ENCODE data around the gene OLIG3. TPM values are rescaled to one million over a fixed set of nuclear protein-coding genes. Genes with fewer than 3 reads are reported as not detected.

The OLIG3 gene
- total RNA-seq, 5 donors from 2014 or later (not counting 1 experiment from before 2014, with no cell fraction given), result not detected

DNA sequence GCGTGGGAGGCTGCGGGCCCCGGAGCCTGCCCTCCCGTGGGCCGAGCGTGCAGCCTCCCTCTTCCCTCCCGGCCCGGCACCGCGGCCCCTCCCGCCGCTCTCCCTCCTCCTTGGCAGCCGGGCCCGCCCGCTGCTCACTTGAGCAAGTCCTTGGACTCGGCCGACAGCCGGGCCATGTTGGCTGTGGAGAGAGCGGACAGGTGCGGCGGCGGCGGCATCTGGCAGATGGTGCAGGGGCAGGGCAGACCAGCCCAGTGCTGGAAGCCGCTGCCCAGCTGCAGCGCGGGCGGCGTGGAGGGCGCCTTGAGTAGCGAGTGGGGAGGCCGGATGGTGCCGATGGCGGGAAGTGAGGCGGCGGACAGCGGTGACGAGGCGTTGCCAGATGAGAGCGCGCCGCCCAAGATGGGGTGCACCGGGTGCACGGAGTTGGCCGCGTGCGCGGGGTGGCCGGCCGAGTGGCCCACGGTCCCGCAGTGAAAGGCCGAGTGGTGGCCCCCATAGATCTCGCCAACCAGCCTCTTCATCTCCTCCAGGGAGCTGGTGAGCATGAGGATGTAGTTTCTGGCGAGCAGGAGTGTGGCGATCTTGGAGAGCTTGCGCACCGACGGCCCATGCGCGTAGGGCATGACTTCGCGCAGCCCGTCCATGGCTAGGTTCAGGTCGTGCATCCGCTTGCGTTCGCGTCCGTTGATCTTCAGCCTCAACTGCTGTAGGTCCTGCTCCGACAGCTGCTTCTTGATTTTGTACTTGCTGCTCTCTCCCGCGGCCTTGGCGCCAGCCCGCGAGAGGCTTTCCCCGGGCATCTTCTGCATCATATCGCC is 766 bp downstream of the OLIG3 start:
- Mint-ChIP-seq H3K9me3 (no peaks in the 10 kb centered on the region), H3K4me3 (peak overlapping the region; percentile 41 to 60 (median 47)), H3K27ac (peak overlapping the region in 1 of 2 donors; percentile 37), H3K4me1 (peaks cover 58 to 73% (median 68%) of the 10 kb centered on the region in 3 donors), H3K36me3 (peaks cover 2% of the 10 kb centered on the region), H3K27me3 (peaks cover 82 to 94% of the 10 kb centered on the region in 2 donors)
- Histone ChIP-seq H3K4me1 (ENCODE audit: control insufficient read depth in 1 of 2, extremely low read depth in 1 of 2, insufficient read depth in 2 of 2, low read length in 2 of 2) (peaks cover 40 to 74% of the 10 kb centered on the region in 2 experiments), H3K36me3 (ENCODE audit: control insufficient read depth in 2 of 2, extremely low read depth in 1 of 2, insufficient read depth in 1 of 2, low read length in 1 of 2) (no peaks in the 10 kb centered on the region), H3K4me3 (ENCODE audit: control insufficient read depth in 1 of 2, extremely low read depth in 1 of 2, low read length in 1 of 2) (peak overlapping the region in 1 of 2 donors; percentile 69), H3K27ac (ENCODE audit: low read length) (no peak overlapping the region), H3K9me3 (no peaks in the 10 kb centered on the region), H3K27me3 (replicated peaks in 1 of 2; ENCODE audit: control insufficient read depth in 2 of 2, extremely low read depth in 1 of 2, insufficient read depth in 2 of 2, low read length in 1 of 2) (peaks cover 52 to 89% of the 10 kb centered on the region in 2 experiments)
- CTCF ChIA-PET, result no interaction called here
- DNase-seq (peak in 4 of 35 experiments; percentile 15 to 39 (median 20)), ATAC-seq (replicated peaks in 1 of 4) (peak; percentile 29 to 41 (median 32))
- POLR2A ChIA-PET, result no interaction called here
- WGBS (ENCODE audit: insufficient coverage), result 13% methylated on average over 58 of the region's 77 CpGs

DNA sequence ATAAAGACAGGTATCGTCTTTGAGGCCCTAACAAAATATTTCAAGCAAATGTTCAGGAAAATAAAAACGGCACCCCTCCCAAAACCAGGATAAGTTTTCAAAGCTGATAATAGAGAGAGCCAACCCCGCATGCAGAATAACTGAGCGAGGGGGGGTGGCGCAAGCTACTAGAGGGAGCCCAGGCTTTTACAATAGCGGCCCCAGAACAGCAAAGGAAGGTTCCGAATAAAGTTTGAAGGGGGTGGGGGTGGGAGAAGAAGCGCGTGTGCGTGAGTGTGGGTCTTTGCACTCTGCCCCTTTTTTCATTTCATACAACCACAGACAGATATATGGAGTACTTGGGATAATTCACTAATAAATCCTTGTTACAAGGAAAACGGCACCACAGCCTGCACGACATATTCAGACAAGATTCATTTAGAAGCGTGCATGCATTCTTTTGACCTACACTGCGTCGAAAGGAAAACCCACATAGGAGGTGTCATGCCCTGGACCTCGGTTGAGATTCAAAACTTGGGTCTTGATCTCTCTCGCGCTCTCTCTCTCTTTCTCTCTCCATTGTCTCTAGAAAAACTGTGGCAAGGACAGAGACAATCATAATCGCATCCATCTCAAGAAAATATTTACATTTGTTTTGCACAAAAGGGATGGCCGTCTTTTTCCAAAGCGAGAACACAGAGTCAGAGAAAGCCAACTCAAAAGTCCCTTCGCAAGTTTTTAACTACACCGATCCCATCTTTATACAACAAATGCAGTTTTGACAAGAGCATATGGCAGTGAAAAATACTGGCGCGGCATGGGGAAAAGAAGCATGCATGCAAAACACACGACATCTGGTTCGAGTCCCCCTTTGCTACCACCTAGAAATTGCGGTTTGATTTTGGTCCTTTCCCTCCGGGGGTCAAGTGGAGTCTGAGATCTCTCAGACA is 1.6 kb downstream of the OLIG3 start:
- POLR2A ChIA-PET, result no interaction called here
- Mint-ChIP-seq H3K36me3 (peaks cover 2% of the 10 kb centered on the region), H3K27ac (peak overlapping the region in 1 of 2 donors; percentile 46), H3K27me3 (peaks cover 79 to 93% of the 10 kb centered on the region in 2 donors), H3K4me1 (peaks cover 59 to 70% (median 65%) of the 10 kb centered on the region in 3 donors), H3K4me3 (peak overlapping the region in 2 of 3 donors; percentile 3 to 60), H3K9me3 (no peaks in the 10 kb centered on the region)
- 11% methylated on average over 18 of the region's 29 CpGs for WGBS (ENCODE audit: insufficient coverage)
- Histone ChIP-seq H3K27me3 (replicated peaks in 1 of 2; ENCODE audit: control insufficient read depth in 2 of 2, extremely low read depth in 1 of 2, insufficient read depth in 2 of 2, low read length in 1 of 2) (peaks cover 54 to 89% of the 10 kb centered on the region in 2 experiments), H3K36me3 (ENCODE audit: control insufficient read depth in 2 of 2, extremely low read depth in 1 of 2, insufficient read depth in 1 of 2, low read length in 1 of 2) (no peaks in the 10 kb centered on the region), H3K4me3 (ENCODE audit: control insufficient read depth in 1 of 2, extremely low read depth in 1 of 2, low read length in 1 of 2) (peak overlapping the region in 1 of 2 donors; percentile 51), H3K4me1 (ENCODE audit: control insufficient read depth in 1 of 2, extremely low read depth in 1 of 2, insufficient read depth in 2 of 2, low read length in 2 of 2) (peaks cover 38 to 75% of the 10 kb centered on the region in 2 experiments), H3K27ac (ENCODE audit: low read length) (no peak overlapping the region), H3K9me3 (no peaks in the 10 kb centered on the region)
- ATAC-seq (replicated peaks in 1 of 4) (no peak), DNase-seq (no peak)
- CTCF ChIA-PET, result no interaction called here

DNA sequence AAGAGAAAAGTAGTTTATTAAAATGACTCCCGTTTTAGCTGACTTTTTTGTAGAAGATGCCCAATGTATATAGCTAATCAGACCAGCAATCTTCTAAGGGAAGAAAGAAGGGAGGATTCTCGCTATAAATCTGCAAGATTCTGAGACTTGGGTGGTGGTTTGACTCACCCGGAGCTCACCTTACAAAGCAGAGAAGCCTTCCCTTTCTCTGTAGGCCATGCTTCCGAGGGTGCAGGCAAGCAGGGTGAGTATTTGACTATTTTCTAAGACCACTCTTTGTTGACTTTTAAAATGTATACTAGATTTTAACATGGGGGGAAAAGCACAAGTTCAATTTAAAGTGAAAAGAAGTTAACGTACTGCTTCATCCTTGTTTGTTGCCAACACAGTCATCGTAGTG is 2.7 kb downstream of the OLIG3 start:
- ChIA-PET CTCF (interaction anchor here in 1 of 2 donors (0.6 kb wide), 1 partner anchor 177 kb away, joined by 3 read pairs; no protein-coding TSS in a partner anchor), POLR2A (no interaction called here)
- Histone ChIP-seq H3K9me3 (no peaks in the 10 kb centered on the region), H3K4me3 (ENCODE audit: control insufficient read depth in 1 of 2, extremely low read depth in 1 of 2, low read length in 1 of 2) (no peak overlapping the region), H3K27me3 (replicated peaks in 1 of 2; ENCODE audit: control insufficient read depth in 2 of 2, extremely low read depth in 1 of 2, insufficient read depth in 2 of 2, low read length in 1 of 2) (peaks cover 57 to 84% of the 10 kb centered on the region in 2 experiments), H3K36me3 (ENCODE audit: control insufficient read depth in 2 of 2, extremely low read depth in 1 of 2, insufficient read depth in 1 of 2, low read length in 1 of 2) (no peaks in the 10 kb centered on the region), H3K27ac (ENCODE audit: low read length) (no peak overlapping the region), H3K4me1 (ENCODE audit: control insufficient read depth in 1 of 2, extremely low read depth in 1 of 2, insufficient read depth in 2 of 2, low read length in 2 of 2) (peaks cover 34 to 67% of the 10 kb centered on the region in 2 experiments)
- Mint-ChIP-seq H3K27ac (no peak overlapping the region), H3K4me3 (peak overlapping the region in 1 of 3 donors; percentile 60), H3K9me3 (no peaks in the 10 kb centered on the region), H3K36me3 (peaks cover 2% of the 10 kb centered on the region), H3K27me3 (peaks cover 85 to 94% of the 10 kb centered on the region in 2 donors), H3K4me1 (peaks cover 58 to 68% (median 64%) of the 10 kb centered on the region in 3 donors)
- DNase-seq (no peak), ATAC-seq (replicated peaks in 1 of 4) (no peak)
- no CpG with 5 or more reads among the region's 6 CpGs for WGBS (ENCODE audit: insufficient coverage)

DNA sequence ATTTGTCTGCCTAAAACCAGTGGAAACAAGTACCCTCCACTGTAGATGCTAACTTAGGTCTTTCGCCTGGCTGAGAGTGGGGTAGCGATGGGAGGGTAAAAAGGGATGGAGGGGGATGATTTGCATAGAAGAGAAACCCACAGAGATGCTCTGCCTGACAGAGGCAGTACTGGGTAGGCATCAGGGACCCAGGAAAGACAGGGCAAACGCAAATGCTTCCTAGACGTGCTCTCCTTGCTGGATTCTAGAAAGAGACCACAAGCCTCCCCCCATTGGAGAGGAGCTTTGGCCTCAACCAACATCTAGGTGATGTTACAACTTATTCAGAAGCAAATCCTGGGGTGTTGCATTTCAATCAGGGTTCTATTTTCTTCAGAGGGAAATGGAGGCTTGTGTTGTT is 3.2 kb downstream of the OLIG3 start:
- H3K4me1 ChIP-seq (ENCODE audit: control insufficient read depth in 1 of 2, extremely low read depth in 1 of 2, insufficient read depth in 2 of 2, low read length in 2 of 2), result peaks cover 34 to 62% of the 10 kb centered on the region in 2 experiments

DNA sequence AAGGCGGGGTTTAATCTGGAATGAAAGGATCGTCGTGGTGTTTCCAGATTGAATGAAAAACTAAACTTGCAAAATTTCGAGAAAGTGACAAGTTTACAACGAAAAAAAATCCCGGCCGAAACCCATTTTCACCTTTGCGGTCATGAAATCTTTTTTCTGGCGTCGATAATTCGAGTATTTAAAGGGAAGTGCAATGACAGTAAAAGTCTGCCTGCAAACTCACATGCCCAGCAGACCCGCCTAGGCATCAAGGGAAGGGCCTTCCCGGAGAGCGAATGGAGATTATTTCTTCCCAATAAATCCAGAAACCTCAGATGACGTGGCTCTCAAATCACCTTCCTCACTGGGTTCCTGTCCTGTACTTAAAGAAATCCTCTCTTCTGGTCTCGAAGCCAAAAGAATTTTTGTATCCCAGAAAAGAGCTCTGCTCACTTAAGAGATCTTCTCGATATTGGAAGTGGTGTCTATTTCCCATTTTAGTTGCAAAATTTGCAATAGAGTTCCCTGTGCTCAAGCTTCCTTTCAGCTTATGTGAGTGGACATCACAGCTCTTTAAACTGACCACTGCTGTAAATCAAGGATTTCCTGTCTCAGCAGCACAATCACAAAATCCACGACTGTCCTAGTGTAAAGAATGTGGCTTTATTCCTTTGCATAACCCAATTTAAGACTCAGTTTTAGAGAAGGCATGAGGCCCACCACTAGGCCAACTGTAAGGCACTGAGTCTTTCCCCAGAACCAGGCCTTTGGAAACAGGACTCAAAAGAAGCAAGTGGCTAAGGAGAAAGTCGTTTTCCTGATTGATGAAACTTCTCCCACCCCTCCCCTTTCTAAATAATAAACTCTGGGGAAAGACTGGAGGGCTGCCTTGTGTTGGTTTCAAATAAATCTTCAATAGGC is 3.9 kb downstream of the OLIG3 start:
- Histone ChIP-seq H3K36me3 (ENCODE audit: control insufficient read depth in 2 of 2, extremely low read depth in 1 of 2, insufficient read depth in 1 of 2, low read length in 1 of 2) (no peaks in the 10 kb centered on the region), H3K9me3 (no peaks in the 10 kb centered on the region), H3K4me1 (ENCODE audit: control insufficient read depth in 1 of 2, extremely low read depth in 1 of 2, insufficient read depth in 2 of 2, low read length in 2 of 2) (peaks cover 34 to 56% of the 10 kb centered on the region in 2 experiments), H3K27me3 (replicated peaks in 1 of 2; ENCODE audit: control insufficient read depth in 2 of 2, extremely low read depth in 1 of 2, insufficient read depth in 2 of 2, low read length in 1 of 2) (peaks cover 61 to 75% of the 10 kb centered on the region in 2 experiments), H3K27ac (ENCODE audit: low read length) (no peak overlapping the region), H3K4me3 (ENCODE audit: control insufficient read depth in 1 of 2, extremely low read depth in 1 of 2, low read length in 1 of 2) (peak overlapping the region in 1 of 2 donors; percentile 51)
- DNase-seq, result no peak
- H3K4me1 Mint-ChIP-seq, result peaks cover 45 to 57% (median 56%) of the 10 kb centered on the region in 3 donors
- H3K27ac Mint-ChIP-seq, result no peak overlapping the region
- ChIA-PET CTCF (no interaction called here), POLR2A (no interaction called here)
- H3K27me3 Mint-ChIP-seq, result peaks cover 85 to 93% of the 10 kb centered on the region in 2 donors
- H3K36me3 Mint-ChIP-seq, result peaks cover 2% of the 10 kb centered on the region
- 31% methylated on average over 15 of the region's 19 CpGs for WGBS (ENCODE audit: insufficient coverage)
- peak overlapping the region in 1 of 3 donors; percentile 70 for H3K4me3 Mint-ChIP-seq
- no peak for ATAC-seq (replicated peaks in 1 of 4)
- no peaks in the 10 kb centered on the region for H3K9me3 Mint-ChIP-seq

More for the DNA sequence above, 3.2 kb downstream of the OLIG3 start:
- CTCF ChIA-PET, result no interaction called here
- H3K4me3 Mint-ChIP-seq, result peak overlapping the region in 1 of 3 donors; percentile 70
- no peak overlapping the region for H3K4me3 ChIP-seq (ENCODE audit: control insufficient read depth in 1 of 2, extremely low read depth in 1 of 2, low read length in 1 of 2)
- H3K36me3 Mint-ChIP-seq, result peaks cover 2% of the 10 kb centered on the region
- H3K9me3 Mint-ChIP-seq, result no peaks in the 10 kb centered on the region
- peaks cover 58 to 82% of the 10 kb centered on the region in 2 experiments for H3K27me3 ChIP-seq (replicated peaks in 1 of 2; ENCODE audit: control insufficient read depth in 2 of 2, extremely low read depth in 1 of 2, insufficient read depth in 2 of 2, low read length in 1 of 2)
- ATAC-seq (replicated peaks in 1 of 4) (no peak), DNase-seq (no peak)
- H3K27ac ChIP-seq (ENCODE audit: low read length), result no peak overlapping the region
- H3K27me3 Mint-ChIP-seq, result peaks cover 85 to 93% of the 10 kb centered on the region in 2 donors
- H3K9me3 ChIP-seq, result no peaks in the 10 kb centered on the region
- WGBS (ENCODE audit: insufficient coverage), result no CpG with 5 or more reads among the region's 4 CpGs
- H3K4me1 Mint-ChIP-seq, result peaks cover 53 to 63% (median 59%) of the 10 kb centered on the region in 3 donors
- H3K36me3 ChIP-seq (ENCODE audit: control insufficient read depth in 2 of 2, extremely low read depth in 1 of 2, insufficient read depth in 1 of 2, low read length in 1 of 2), result no peaks in the 10 kb centered on the region
- POLR2A ChIA-PET, result no interaction called here
- H3K27ac Mint-ChIP-seq, result no peak overlapping the region

Measured in T-cell (primary cell).